ENCODE data around the gene APCDD1L.
"Not testable (repeated sequence)": the region's sequence is repeated elsewhere in the genome, so short reads cannot be mapped to it uniquely, and the experiment has no call there.

APCDD1L gene

GRCh38 chr20:58414216-58414615, 101.0 kb downstream of the APCDD1L start:
- H3K4me3 Mint-ChIP-seq; intact Hi-C loops (cut with micrococcal nuclease); H3K27me3 Mint-ChIP-seq; H3K9me3 Mint-ChIP-seq; H3K27ac Mint-ChIP-seq: not testable (repeated sequence)
- H3K4me1 Mint-ChIP-seq (ENCODE audit: low read depth): peaks cover 26% of the 10 kb centered on the region
- peaks cover 30% of the 10 kb centered on the region for H3K36me3 Mint-ChIP-seq (ENCODE audit: low read depth)
